GM19324 (cell line): ENCODE measurements around the gene CACNA1C.

Source experiments
- ATAC-seq: cut with Tn5 transposase; IDR thresholded peaks from one replicate; pipeline ENCODE4 v1.9.1; 2021; ENCODE audit warnings: mild to moderate bottlenecking, moderate library complexity; ENCODE audit not compliant: unreplicated experiment, low FRiP score

CACNA1C gene

GRCh38 chr12:2136901-2137300 is 84.1 kb downstream of the CACNA1C start:
- no peak for ATAC-seq

- no peak for ATAC-seq
Measured at GRCh38 chr12:2137711-2138110, 84.9 kb downstream of the CACNA1C start.

GRCh38 chr12:2138294-2138693 is 85.5 kb downstream of the CACNA1C start:
- no peak for ATAC-seq

GRCh38 chr12:2138871-2139308 is 86.1 kb downstream of the CACNA1C start:
- ATAC-seq = no peak

- no peak for ATAC-seq
Measured at GRCh38 chr12:2139651-2140050, 86.9 kb downstream of the CACNA1C start.

GRCh38 chr12:2140858-2141519 is 88.2 kb downstream of the CACNA1C start:
- no peak for ATAC-seq

GRCh38 chr12:2142068-2142467 is 89.3 kb downstream of the CACNA1C start:
- no peak for ATAC-seq

GRCh38 chr12:2144951-2145350 is 92.2 kb downstream of the CACNA1C start:
- no peak for ATAC-seq

- ATAC-seq = no peak
Measured at GRCh38 chr12:2145433-2145998, 92.7 kb downstream of the CACNA1C start.

- no peak for ATAC-seq
Measured at GRCh38 chr12:2147335-2147734, 94.5 kb downstream of the CACNA1C start.

GRCh38 chr12:2149091-2149490 is 96.3 kb downstream of the CACNA1C start:
- no peak for ATAC-seq

GRCh38 chr12:2150833-2151232 is 98.0 kb downstream of the CACNA1C start:
- ATAC-seq = no peak

GRCh38 chr12:2151391-2151790 is 98.6 kb downstream of the CACNA1C start:
- ATAC-seq = no peak

GRCh38 chr12:2152134-2152533 is 99.3 kb downstream of the CACNA1C start:
- ATAC-seq = no peak

GRCh38 chr12:2154050-2154449 is 101.3 kb downstream of the CACNA1C start:
- ATAC-seq = no peak

- no peak for ATAC-seq
Measured at GRCh38 chr12:2154521-2154920, 101.7 kb downstream of the CACNA1C start.

- no peak for ATAC-seq
Measured at GRCh38 chr12:2156333-2156732, 103.5 kb downstream of the CACNA1C start.

- no peak for ATAC-seq
Measured at GRCh38 chr12:2160043-2160442, 107.3 kb downstream of the CACNA1C start.

GRCh38 chr12:2161473-2161872 is 108.7 kb downstream of the CACNA1C start:
- no peak for ATAC-seq

GRCh38 chr12:2163177-2163941 is 110.6 kb downstream of the CACNA1C start:
- ATAC-seq = no peak

GRCh38 chr12:2165021-2165420 is 112.2 kb downstream of the CACNA1C start:
- ATAC-seq = no peak

GRCh38 chr12:2165927-2166326 is 113.1 kb downstream of the CACNA1C start:
- no peak for ATAC-seq
